CD14-positive monocyte (primary cell): ENCODE measurements around the gene DPP7. TPM values are rescaled to one million over a fixed set of nuclear protein-coding genes. Genes with fewer than 3 reads are reported as not detected.

Experiments used
- DNase-seq, 3 donors: peaks; one replicate each; pipeline ENCODE4 v3.0.0-alpha.2; 2011 to 2022
- H2AFZ ChIP-seq: 2 replicates; pipeline ENCODE4 v1.6.0; 2012; ENCODE audit warnings: mild to moderate bottlenecking, low read depth, low read length, inconsistent platforms; ENCODE audit not compliant: insufficient read depth, poor library complexity, severe bottlenecking
- H3K27ac ChIP-seq, 2 donors: 1 replicate in 1 of 2; 2 replicates in 1 of 2; pipeline ENCODE4 v1.5.1; 2012 to 2013; ENCODE audit warnings: low read length in 2 of 2, control low read depth in 1 of 2, inconsistent platforms in 1 of 2, low read depth in 1 of 2, mild to moderate bottlenecking in 1 of 2
- H3K27me3 ChIP-seq, 2 donors: one replicate each; pipeline versions ENCODE4 v1.6.0 to v1.6.1; 2011 to 2013; ENCODE audit warnings: low read length in 2 of 2; ENCODE audit not compliant: control insufficient read depth in 2 of 2, insufficient read depth in 2 of 2
- H3K36me3 ChIP-seq, 2 donors: replicated peaks in 1 of 2; 1 replicate in 1 of 2; 2 replicates in 1 of 2; pipeline versions ENCODE4 v1.5.1 to v1.6.1; 2012 to 2013; ENCODE audit warnings: low read length in 2 of 2, control low read depth in 1 of 2, inconsistent platforms in 1 of 2, mild to moderate bottlenecking in 1 of 2; ENCODE audit not compliant: insufficient read depth in 2 of 2, control insufficient read depth in 1 of 2
- H3K4me1 ChIP-seq, 2 donors: 1 replicate in 1 of 2; 2 replicates in 1 of 2; pipeline versions ENCODE4 v1.5.1 to v1.6.1; 2012 to 2013; ENCODE audit warnings: low read length in 2 of 2, control low read depth in 1 of 2, inconsistent platforms in 1 of 2, mild to moderate bottlenecking in 1 of 2, moderate library complexity in 1 of 2; ENCODE audit not compliant: insufficient read depth in 2 of 2, control insufficient read depth in 1 of 2
- H3K4me2 ChIP-seq: replicated peaks from 2 replicates; pipeline ENCODE3; 2012; ENCODE audit warnings: low read length, moderate library complexity, mild to moderate bottlenecking; ENCODE audit not compliant: poor library complexity, severe bottlenecking; ENCODE audit errors: extremely low read depth
- H3K4me3 ChIP-seq, 3 experiments: fragments of 200-600 bp in 1 of 3; sonication (generic) in 1 of 3; replicated peaks in 1 of 3; 1 replicate in 2 of 3; 2 replicates in 1 of 3; pipeline ENCODE4 v1.5.1; 2011 to 2013; ENCODE audit warnings: low read length in 3 of 3, mild to moderate bottlenecking in 3 of 3, control low read depth in 2 of 3, low read depth in 2 of 3, inconsistent platforms in 1 of 3, moderate library complexity in 1 of 3
- H3K79me2 ChIP-seq: 2 replicates; pipeline ENCODE4 v1.6.0; 2012; ENCODE audit warnings: mild to moderate bottlenecking, control low read depth, inconsistent platforms, low read length, moderate library complexity; ENCODE audit not compliant: insufficient read depth
- H3K9ac ChIP-seq: 2 replicates; pipeline ENCODE4 v1.6.0; 2017; ENCODE audit warnings: low read length, mild to moderate bottlenecking; ENCODE audit not compliant: insufficient read depth, poor library complexity, severe bottlenecking
- H3K9me3 ChIP-seq, 2 donors: replicated peaks in 1 of 2; 1 replicate in 1 of 2; 2 replicates in 1 of 2; pipeline versions ENCODE4 v1.5.1 to v1.6.1; 2012 to 2013; ENCODE audit warnings: low read length in 2 of 2, control low read depth in 1 of 2; ENCODE audit not compliant: control insufficient read depth in 1 of 2, insufficient read depth in 1 of 2
- H4K20me1 ChIP-seq: 2 replicates; pipeline ENCODE4 v1.6.0; 2012; ENCODE audit warnings: mild to moderate bottlenecking, low read length, control low read depth, moderate library complexity; ENCODE audit not compliant: insufficient read depth
- H3K27ac Mint-ChIP-seq, 7 donors: one replicate each; pipeline ENCODE4 v1.8.0; 2020; ENCODE audit warnings: mild to moderate bottlenecking in 7 of 7, mixed read lengths in 7 of 7, moderate library complexity in 6 of 7, inconsistent platforms in 2 of 7
- H3K27me3 Mint-ChIP-seq, 3 donors: one replicate each; pipeline ENCODE4 v1.8.0; 2021 to 2022; ENCODE audit warnings: low read depth in 3 of 3, mild to moderate bottlenecking in 3 of 3, mixed read lengths in 3 of 3, moderate library complexity in 3 of 3, inconsistent platforms in 1 of 3
- H3K36me3 Mint-ChIP-seq, 2 donors: one replicate each; pipeline ENCODE4 v1.8.0; 2020; ENCODE audit warnings: mixed read lengths in 2 of 2, inconsistent platforms in 1 of 2, mild to moderate bottlenecking in 1 of 2
- H3K4me1 Mint-ChIP-seq: one replicate; pipeline ENCODE4 v1.8.0; 2020; ENCODE audit warnings: mild to moderate bottlenecking, mixed read lengths
- H3K4me3 Mint-ChIP-seq, 2 donors: one replicate each; pipeline ENCODE4 v1.8.0; 2020; ENCODE audit warnings: mild to moderate bottlenecking in 2 of 2, mixed read lengths in 2 of 2, moderate library complexity in 1 of 2
- H3K9me3 Mint-ChIP-seq, 7 donors: one replicate each; pipeline ENCODE4 v1.8.0; 2020 to 2022; ENCODE audit warnings: mixed read lengths in 7 of 7, mild to moderate bottlenecking in 6 of 7, moderate library complexity in 6 of 7, inconsistent platforms in 2 of 7
- CTCF ChIP-seq: fragments of 200-600 bp; IDR thresholded peaks from one replicate; pipeline ENCODE4 v1.8.0; 2022; ENCODE audit warnings: antibody characterized with exemption, mild to moderate bottlenecking
- WGBS: methylation state at CpG from one replicate; pipeline ENCODE4 v1.1.5; 2013; ENCODE audit warnings: missing lambda C conversion rate; ENCODE audit not compliant: insufficient coverage; 5-methylcytosine and 5-hydroxymethylcytosine counted together
- intact Hi-C, 2 donors: fragments of 100-400 bp; cut with micrococcal nuclease; formaldehyde crosslinking; loops; one replicate each; pipeline versions ENCODE4 v1.15.0 to v1.15.1; 2023
- polyA plus RNA-seq, 3 donors: library from polyadenylated mRNA; depleted of rRNA in 1 of 3; unstranded in 2 of 3; stranded (reverse) in 1 of 3; fragments of 300-500 nt in 2 of 3; fragments of >200 nt in 1 of 3; fragmentation: Illumina TruSeq in 2 of 3; gene quantifications; 1 replicate in 2 of 3; 2 replicates in 1 of 3; pipeline ENCODE4 v1.2.3, GENCODE V29; 2012 to 2021

DPP7 gene
- polyA plus RNA-seq, 3 donors = 68.3 to 287 (median 150) TPM

- Histone ChIP-seq H3K4me1 (peaks cover 5 to 10% of the 10 kb centered on the region in 2 donors), H3K36me3 (no peaks in the 10 kb centered on the region), H3K27me3 (peaks cover 11 to 74% of the 10 kb centered on the region in 2 donors), H3K4me3 (no peak overlapping the region), H3K27ac (no peak overlapping the region), H3K79me2 (no peaks in the 10 kb centered on the region), H3K9me3 (peaks cover 6 to 13% of the 10 kb centered on the region in 2 donors), H3K9ac (no peak overlapping the region), H2AFZ (no peak overlapping the region), H4K20me1 (no peaks in the 10 kb centered on the region), H3K4me2 (no peak overlapping the region)
- peaks cover 64 to 84% (median 81%) of the 10 kb centered on the region in 3 donors for H3K27me3 Mint-ChIP-seq
- peak overlapping the region in 1 of 2 donors; percentile 67 for H3K4me3 Mint-ChIP-seq
- TF ChIP-seq CTCF = no peak
- peaks cover 0 to 21% (median 6%) of the 10 kb centered on the region in 7 donors for H3K9me3 Mint-ChIP-seq
- 78% methylated on average over 13 of the region's 19 CpGs for WGBS
- peak overlapping the region in 1 of 7 donors; percentile 63 for H3K27ac Mint-ChIP-seq
- intact Hi-C loops = no loop called here
- peaks cover 3% of the 10 kb centered on the region for H3K4me1 Mint-ChIP-seq
- no peak for DNase-seq
- no peaks in the 10 kb centered on the region for H3K36me3 Mint-ChIP-seq
These were observed 43.3 kb upstream of the DPP7 start for GRCh38 chr9:137157618-137158415.

- Histone ChIP-seq H4K20me1 (no peaks in the 10 kb centered on the region), H3K9ac (no peak overlapping the region), H3K4me1 (peaks cover 5 to 8% of the 10 kb centered on the region in 2 donors), H3K9me3 (peaks cover 5 to 6% of the 10 kb centered on the region in 2 donors), H3K27ac (no peak overlapping the region), H3K27me3 (peaks cover 6 to 64% of the 10 kb centered on the region in 2 donors), H3K4me2 (peak overlapping the region; percentile 39), H3K4me3 (no peak overlapping the region), H3K36me3 (no peaks in the 10 kb centered on the region), H2AFZ (no peak overlapping the region), H3K79me2 (no peaks in the 10 kb centered on the region)
- Mint-ChIP-seq H3K4me3 (peak overlapping the region; percentile 47 to 73), H3K36me3 (no peaks in the 10 kb centered on the region), H3K9me3 (peaks cover 0 to 13% (median 6%) of the 10 kb centered on the region in 7 donors), H3K4me1 (peaks cover 3% of the 10 kb centered on the region), H3K27me3 (peaks cover 58 to 74% (median 72%) of the 10 kb centered on the region in 3 donors), H3K27ac (no peak overlapping the region)
- intact Hi-C loops = no loop called here
- 4% methylated on average over 52 of the region's 65 CpGs for WGBS
- TF ChIP-seq CTCF = no peak
- peak in 2 of 3 donors; percentile 10 to 37 for DNase-seq
These were observed 42.2 kb upstream of the DPP7 start for GRCh38 chr9:137156567-137157375.
